ENCODE data around the gene NAA20.
"Not testable (repeated sequence)": the region's sequence is repeated elsewhere in the genome, so short reads cannot be mapped to it uniquely, and the experiment has no call there.

NAA20 gene

GRCh38 chr20:20000211-20000968 is 16.8 kb upstream of the NAA20 start:
- DNase-seq = no peak
- no peak overlapping the region for H3K4me3 Mint-ChIP-seq
- H3K36me3 Mint-ChIP-seq (ENCODE audit: low read depth) = no peaks in the 10 kb centered on the region
- no peaks in the 10 kb centered on the region for H3K9me3 Mint-ChIP-seq
- no peak for ATAC-seq
- no peak overlapping the region for H3K27ac Mint-ChIP-seq
- H3K27me3 Mint-ChIP-seq = peaks cover 36% of the 10 kb centered on the region
- peaks cover 19% of the 10 kb centered on the region for H3K4me1 Mint-ChIP-seq

DNA sequence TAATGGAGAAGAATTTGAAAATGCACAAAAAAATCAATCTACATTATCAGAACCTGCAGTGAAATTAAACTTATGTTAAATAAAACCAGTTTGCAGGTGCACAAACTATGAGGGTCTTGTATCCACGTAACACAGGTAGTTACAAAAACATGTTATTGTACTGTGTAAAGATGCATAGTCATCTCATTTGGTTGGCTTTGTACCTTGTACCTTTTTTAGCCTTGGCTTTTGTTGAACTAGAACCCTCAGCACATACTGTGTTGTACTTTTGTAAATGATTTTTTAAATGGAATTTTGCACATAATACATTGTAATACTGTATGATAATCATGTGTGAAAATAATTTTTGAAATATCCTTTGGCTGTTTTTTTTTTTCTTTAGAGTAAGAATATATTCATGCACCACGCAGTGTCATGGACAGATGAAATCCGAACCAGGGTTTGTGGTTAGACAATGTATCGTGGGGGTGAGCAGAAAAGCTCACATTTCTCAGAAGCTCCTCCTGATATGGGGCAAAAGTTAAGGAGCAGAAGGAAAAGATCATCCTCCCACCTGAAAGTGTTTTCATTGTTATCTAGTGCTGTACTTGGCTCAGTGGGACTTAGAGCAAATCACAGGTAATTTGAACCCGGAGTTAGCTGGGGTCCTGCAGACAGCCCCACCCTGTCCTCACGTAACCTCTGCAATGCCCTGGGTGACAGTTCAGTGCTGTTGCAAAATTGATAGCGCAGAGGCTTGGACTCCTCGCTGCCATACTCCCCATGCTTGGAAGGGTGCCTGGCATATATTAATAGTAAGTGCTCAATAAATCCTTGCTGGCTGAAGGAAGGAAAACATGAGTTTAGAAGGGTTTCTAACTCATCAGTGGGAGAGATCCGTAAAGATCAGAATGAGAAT is 14.8 kb upstream of the NAA20 start:
- H3K9me3 Mint-ChIP-seq = no peaks in the 10 kb centered on the region
- H3K27ac Mint-ChIP-seq = no peak overlapping the region
- peak overlapping the region; percentile 60 for H3K4me3 Mint-ChIP-seq
- ATAC-seq (no peak), DNase-seq (no peak)
- H3K27me3 Mint-ChIP-seq = peaks cover 31% of the 10 kb centered on the region
- peaks cover 19% of the 10 kb centered on the region for H3K4me1 Mint-ChIP-seq
- H3K36me3 Mint-ChIP-seq (ENCODE audit: low read depth) = no peaks in the 10 kb centered on the region

- Mint-ChIP-seq H3K9me3 (no peaks in the 10 kb centered on the region), H3K36me3 (ENCODE audit: low read depth) (no peaks in the 10 kb centered on the region), H3K4me3 (peak overlapping the region; percentile 60), H3K4me1 (peaks cover 19% of the 10 kb centered on the region), H3K27me3 (peaks cover 36% of the 10 kb centered on the region), H3K27ac (peak overlapping the region; percentile 19)
- peak; percentile 23 for DNase-seq
- ATAC-seq = peak; percentile 83
These were observed 13.9 kb upstream of the NAA20 start for GRCh38 chr20:20003031-20003954.

GRCh38 chr20:20003955-20004322 is 13.2 kb upstream of the NAA20 start:
- H3K27ac Mint-ChIP-seq = not testable (repeated sequence)

DNA sequence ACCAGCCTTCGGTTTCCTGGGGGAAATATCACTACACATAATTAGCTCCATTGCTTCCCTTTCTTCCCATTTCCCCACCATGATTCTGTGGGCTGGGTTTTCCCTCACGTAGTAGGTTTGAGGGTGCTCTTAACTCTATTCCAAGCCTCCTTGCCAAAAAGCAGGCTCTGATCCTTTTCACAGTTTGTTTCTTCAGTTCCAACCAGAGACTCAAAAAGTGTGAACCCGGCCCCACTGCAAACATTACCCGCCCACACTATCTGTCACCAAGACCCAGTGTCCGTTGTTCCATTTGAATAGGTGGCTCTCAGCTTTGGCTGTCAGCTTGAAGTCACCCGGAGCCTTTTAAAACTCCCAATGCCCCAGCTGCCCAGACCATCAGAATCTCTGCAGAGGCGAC is 11.8 kb upstream of the NAA20 start:
- Mint-ChIP-seq H3K27me3 (peaks cover 43% of the 10 kb centered on the region), H3K27ac (no peak overlapping the region), H3K9me3 (no peaks in the 10 kb centered on the region), H3K4me3 (no peak overlapping the region), H3K4me1 (peaks cover 17% of the 10 kb centered on the region), H3K36me3 (ENCODE audit: low read depth) (no peaks in the 10 kb centered on the region)
- ATAC-seq (no peak), DNase-seq (no peak)

More at GRCh38 chr20:20003955-20004322, 13.2 kb upstream of the NAA20 start:
- not testable (repeated sequence) for H3K36me3 Mint-ChIP-seq (ENCODE audit: low read depth); DNase-seq; H3K9me3 Mint-ChIP-seq; ATAC-seq
- Mint-ChIP-seq H3K27me3 (peaks cover 37% of the 10 kb centered on the region), H3K4me1 (peaks cover 19% of the 10 kb centered on the region), H3K4me3 (peak overlapping the region; percentile 60)

DNA sequence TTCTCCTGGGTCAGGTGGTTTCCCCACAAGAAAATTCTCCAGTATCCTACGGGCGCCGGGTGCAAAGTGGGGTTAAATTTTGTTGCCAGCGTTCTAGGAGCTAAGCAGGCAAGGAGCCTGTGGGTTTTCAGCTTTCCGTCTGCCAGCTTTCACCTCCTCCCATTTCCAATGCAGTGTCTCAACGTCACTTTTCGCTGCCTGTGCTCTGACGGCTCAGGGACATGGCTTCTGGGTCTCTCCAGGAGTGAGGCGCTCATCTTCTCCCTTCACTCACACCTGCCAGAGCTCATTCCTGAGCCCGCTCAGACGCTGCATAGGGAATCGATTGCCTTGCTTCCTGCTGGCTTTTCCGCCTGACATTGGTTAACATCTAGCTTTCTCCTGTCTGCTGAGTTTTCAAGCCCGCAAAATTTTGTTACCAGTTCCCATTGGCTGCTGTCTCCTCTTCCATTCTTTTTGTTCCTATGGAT is 7.3 kb upstream of the NAA20 start:
- Mint-ChIP-seq H3K27ac (no peak overlapping the region), H3K27me3 (peaks cover 22% of the 10 kb centered on the region), H3K4me1 (peaks cover 5% of the 10 kb centered on the region), H3K4me3 (no peak overlapping the region), H3K36me3 (ENCODE audit: low read depth) (no peaks in the 10 kb centered on the region), H3K9me3 (no peaks in the 10 kb centered on the region)
- ATAC-seq (no peak), DNase-seq (no peak)

DNA sequence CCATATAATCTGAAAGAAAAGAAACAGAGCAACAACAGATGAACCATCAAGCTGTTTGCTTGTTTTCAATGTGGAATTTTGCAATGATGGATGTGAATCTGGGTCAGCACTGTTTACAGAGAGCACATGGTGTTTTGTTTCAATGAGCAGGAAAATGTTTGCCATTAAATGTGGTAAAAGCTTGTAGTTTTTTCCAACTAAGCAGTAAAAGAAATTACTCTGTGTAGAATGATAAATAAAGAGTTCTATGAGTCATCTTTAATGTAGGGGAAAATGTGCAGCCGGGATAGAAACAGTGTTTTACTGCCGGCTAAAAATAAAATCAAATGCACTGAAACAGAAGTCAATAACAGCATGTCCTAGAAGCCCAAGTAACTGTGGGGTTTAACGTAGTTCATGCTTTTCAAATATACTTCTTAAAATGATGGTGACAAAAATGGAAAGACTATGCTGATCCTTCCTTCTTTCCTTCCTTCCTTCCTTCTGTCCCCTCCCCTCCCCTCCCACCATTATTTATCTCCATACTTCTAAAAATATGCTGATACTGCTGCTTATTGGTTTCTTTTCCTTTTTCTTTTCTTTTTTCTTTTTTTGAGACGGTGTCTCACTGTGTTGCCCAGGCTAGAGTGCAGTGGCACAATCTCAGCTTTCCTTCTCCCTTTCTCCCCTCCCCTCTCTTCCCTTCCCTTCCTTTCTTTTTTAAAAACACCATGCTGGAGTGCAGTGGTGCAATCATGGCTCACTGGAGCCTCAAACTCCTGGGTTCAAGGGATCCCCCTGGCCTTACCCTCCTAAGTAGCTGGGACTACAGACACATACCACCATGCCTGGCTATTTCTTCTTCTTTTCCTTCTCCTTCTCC is 6.3 kb upstream of the NAA20 start:
- no peak for ATAC-seq
- H3K27me3 Mint-ChIP-seq = peaks cover 17% of the 10 kb centered on the region
- no peak overlapping the region for H3K27ac Mint-ChIP-seq

DNA sequence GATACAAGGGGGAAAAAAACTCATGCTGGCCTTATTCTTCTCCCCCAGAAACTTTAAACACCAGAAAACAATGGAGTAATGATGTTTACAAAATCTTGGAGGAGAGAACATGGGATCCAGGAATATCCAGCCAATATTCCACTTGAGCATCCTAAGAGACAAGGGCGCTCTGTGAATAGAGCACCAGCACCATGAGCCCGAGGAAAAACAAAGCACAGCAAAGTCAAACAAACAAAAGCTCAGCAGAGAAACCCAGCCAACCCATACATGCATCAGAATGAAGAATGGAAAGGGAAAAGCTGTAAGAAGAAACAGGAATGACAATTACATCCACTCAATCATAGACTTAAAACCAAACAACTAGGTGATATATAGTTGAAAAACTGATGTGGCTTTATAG is 4.6 kb upstream of the NAA20 start:
- H3K27ac Mint-ChIP-seq = no peak overlapping the region
- no peaks in the 10 kb centered on the region for H3K36me3 Mint-ChIP-seq (ENCODE audit: low read depth)
- ATAC-seq (no peak), DNase-seq (no peak)
- H3K4me1 Mint-ChIP-seq = peaks cover 18% of the 10 kb centered on the region
- no peaks in the 10 kb centered on the region for H3K9me3 Mint-ChIP-seq
- H3K4me3 Mint-ChIP-seq = no peak overlapping the region
- peaks cover 13% of the 10 kb centered on the region for H3K27me3 Mint-ChIP-seq

More for the DNA sequence above, 6.3 kb upstream of the NAA20 start:
- H3K4me3 Mint-ChIP-seq = no peak overlapping the region
- DNase-seq = no peak
- H3K36me3 Mint-ChIP-seq (ENCODE audit: low read depth) = no peaks in the 10 kb centered on the region
- peaks cover 10% of the 10 kb centered on the region for H3K4me1 Mint-ChIP-seq
- H3K9me3 Mint-ChIP-seq = no peaks in the 10 kb centered on the region

- H3K36me3 Mint-ChIP-seq (ENCODE audit: low read depth) = peaks cover 11% of the 10 kb centered on the region
- ATAC-seq (no peak), DNase-seq (no peak)
- peaks cover 4% of the 10 kb centered on the region for H3K27me3 Mint-ChIP-seq
- H3K4me3 Mint-ChIP-seq = no peak overlapping the region
- H3K27ac Mint-ChIP-seq = no peak overlapping the region
- H3K9me3 Mint-ChIP-seq = no peaks in the 10 kb centered on the region
- peaks cover 38% of the 10 kb centered on the region for H3K4me1 Mint-ChIP-seq
These were observed 2.5 kb upstream of the NAA20 start for GRCh38 chr20:20014659-20015058.

- DNase-seq (peak; percentile 11), ATAC-seq (no peak)
- Mint-ChIP-seq H3K9me3 (no peaks in the 10 kb centered on the region), H3K36me3 (ENCODE audit: low read depth) (peaks cover 22% of the 10 kb centered on the region), H3K4me3 (peak overlapping the region; percentile 85), H3K27me3 (no peaks in the 10 kb centered on the region), H3K4me1 (peaks cover 67% of the 10 kb centered on the region), H3K27ac (peak overlapping the region; percentile 75)
These were observed 653 bp downstream of the NAA20 start for GRCh38 chr20:20017844-20018185.

GRCh38 chr20:20018366-20018765 is 1.2 kb downstream of the NAA20 start:
- Mint-ChIP-seq H3K27me3 (no peaks in the 10 kb centered on the region), H3K36me3 (ENCODE audit: low read depth) (peaks cover 23% of the 10 kb centered on the region), H3K9me3 (no peaks in the 10 kb centered on the region), H3K4me3 (peak overlapping the region; percentile 85), H3K27ac (peak overlapping the region; percentile 75), H3K4me1 (peaks cover 68% of the 10 kb centered on the region)
- DNase-seq (no peak), ATAC-seq (no peak)

DNA sequence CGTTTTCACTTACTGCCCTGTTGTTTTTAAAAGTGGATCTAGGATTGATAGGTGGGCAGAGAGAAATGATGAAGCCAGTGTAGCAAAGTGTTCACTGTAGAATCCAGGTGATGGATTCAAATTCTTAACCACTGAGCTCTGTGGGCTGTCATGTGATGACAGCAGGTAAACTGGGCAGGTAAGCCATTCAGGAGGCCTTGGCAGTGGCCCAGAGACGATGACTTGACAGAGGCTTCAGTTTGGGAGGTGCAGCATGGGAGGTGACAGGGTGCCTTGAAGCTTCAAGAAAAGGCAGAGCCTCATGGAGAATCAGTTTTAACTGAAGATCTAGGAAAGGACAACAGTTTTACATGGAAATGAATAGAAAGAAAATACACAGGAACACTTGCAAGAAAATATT is 2.0 kb downstream of the NAA20 start:
- no peak for ATAC-seq
- Mint-ChIP-seq H3K36me3 (ENCODE audit: low read depth) (peaks cover 29% of the 10 kb centered on the region), H3K27me3 (no peaks in the 10 kb centered on the region), H3K4me3 (peak overlapping the region; percentile 85), H3K4me1 (peaks cover 71% of the 10 kb centered on the region), H3K9me3 (no peaks in the 10 kb centered on the region), H3K27ac (peak overlapping the region; percentile 75)
- DNase-seq = no peak

- Mint-ChIP-seq H3K27me3 (no peaks in the 10 kb centered on the region), H3K4me1 (peaks cover 61% of the 10 kb centered on the region), H3K4me3 (peak overlapping the region; percentile 85), H3K36me3 (ENCODE audit: low read depth) (peaks cover 34% of the 10 kb centered on the region), H3K27ac (peak overlapping the region; percentile 69), H3K9me3 (no peaks in the 10 kb centered on the region)
- DNase-seq = no peak
- ATAC-seq = no peak
These were observed 3.7 kb downstream of the NAA20 start for GRCh38 chr20:20020908-20021307.

Measured in activated naive CD8-positive, alpha-beta T cell treated with anti-CD3 and anti-CD28 coated beads, Interleukin-2, amount 50 U/mL, for 24 hours (primary cell).